ENCODE measurements around the gene ZYX. TPM values are rescaled to one million over a fixed set of nuclear protein-coding genes. Genes with fewer than 3 reads are reported as not detected.

Gene ZYX
- total and polyA plus RNA-seq, 2 donors (not counting 1 experiment from before 2014, with no cell fraction given), result 33.5 to 85.6 TPM

GRCh38 chr7:143351574-143351973 is 29.6 kb upstream of the ZYX start:
- Histone ChIP-seq H3K27me3 (ENCODE audit: control insufficient read depth, insufficient read depth, low read length) (peaks cover 30% of the 10 kb centered on the region), H3K4me3 (replicated peaks in 1 of 4; ENCODE audit: control extremely low read depth in 1 of 4, insufficient read depth in 1 of 4, low read depth in 3 of 4, low read length in 4 of 4) (no peak overlapping the region), H3K4me1 (ENCODE audit: control insufficient read depth, extremely low read depth, insufficient read depth, low read length) (no peaks in the 10 kb centered on the region), H3K4me2 (ENCODE audit: extremely low read depth, insufficient read depth, low read length) (no peak overlapping the region), H3K36me3 (ENCODE audit: control insufficient read depth, insufficient read depth, low read length) (no peaks in the 10 kb centered on the region), H3K27ac (ENCODE audit: insufficient read depth, low read length) (no peak overlapping the region), H3K9ac (ENCODE audit: insufficient read depth, low read length) (no peak overlapping the region), H4K20me1 (ENCODE audit: control insufficient read depth, extremely low read depth, insufficient read depth, low read length) (no peaks in the 10 kb centered on the region), H3K79me2 (ENCODE audit: control insufficient read depth, insufficient read depth, low read length) (no peaks in the 10 kb centered on the region), H3K9me3 (ENCODE audit: control insufficient read depth, insufficient read depth, low read depth, low read length) (no peaks in the 10 kb centered on the region), H2AFZ (ENCODE audit: low read length) (no peak overlapping the region)
- no peak for DNase-seq (ENCODE audit: low read depth in 2 of 2)
- TF ChIP-seq EZH2 (IDR thresholded peaks at IDR 0.05; ENCODE audit: low read length, missing control alignments), result no peak
- TF ChIP-seq CTCF (conservative IDR thresholded peaks at IDR 0.05 in 1 of 2, IDR thresholded peaks at IDR 0.05 in 1 of 2; ENCODE audit: low read depth in 1 of 2, low read length in 2 of 2), result no peak

- Histone ChIP-seq H4K20me1 (ENCODE audit: control insufficient read depth, extremely low read depth, insufficient read depth, low read length) (no peaks in the 10 kb centered on the region), H3K9ac (ENCODE audit: insufficient read depth, low read length) (no peak overlapping the region), H3K36me3 (ENCODE audit: control insufficient read depth, insufficient read depth, low read length) (no peaks in the 10 kb centered on the region), H3K9me3 (ENCODE audit: control insufficient read depth, insufficient read depth, low read depth, low read length) (no peaks in the 10 kb centered on the region), H2AFZ (ENCODE audit: low read length) (no peak overlapping the region), H3K27me3 (ENCODE audit: control insufficient read depth, insufficient read depth, low read length) (peaks cover 23% of the 10 kb centered on the region), H3K79me2 (ENCODE audit: control insufficient read depth, insufficient read depth, low read length) (no peaks in the 10 kb centered on the region), H3K4me2 (ENCODE audit: extremely low read depth, insufficient read depth, low read length) (no peak overlapping the region), H3K4me1 (ENCODE audit: control insufficient read depth, extremely low read depth, insufficient read depth, low read length) (no peaks in the 10 kb centered on the region), H3K4me3 (replicated peaks in 1 of 4; ENCODE audit: control extremely low read depth in 1 of 4, insufficient read depth in 1 of 4, low read depth in 3 of 4, low read length in 4 of 4) (no peak overlapping the region), H3K27ac (ENCODE audit: insufficient read depth, low read length) (no peak overlapping the region)
- TF ChIP-seq CTCF (conservative IDR thresholded peaks at IDR 0.05 in 1 of 2, IDR thresholded peaks at IDR 0.05 in 1 of 2; ENCODE audit: low read depth in 1 of 2, low read length in 2 of 2), result no peak
- TF ChIP-seq EZH2 (IDR thresholded peaks at IDR 0.05; ENCODE audit: low read length, missing control alignments), result no peak
- DNase-seq (ENCODE audit: low read depth in 2 of 2), result no peak
These were observed 28.6 kb upstream of the ZYX start for GRCh38 chr7:143352531-143353002.

- Histone ChIP-seq H2AFZ (ENCODE audit: low read length) (no peak overlapping the region), H3K27me3 (ENCODE audit: control insufficient read depth, insufficient read depth, low read length) (peaks cover 13% of the 10 kb centered on the region), H4K20me1 (ENCODE audit: control insufficient read depth, extremely low read depth, insufficient read depth, low read length) (no peaks in the 10 kb centered on the region), H3K79me2 (ENCODE audit: control insufficient read depth, insufficient read depth, low read length) (no peaks in the 10 kb centered on the region), H3K9ac (ENCODE audit: insufficient read depth, low read length) (no peak overlapping the region), H3K36me3 (ENCODE audit: control insufficient read depth, insufficient read depth, low read length) (no peaks in the 10 kb centered on the region), H3K27ac (ENCODE audit: insufficient read depth, low read length) (no peak overlapping the region), H3K4me3 (replicated peaks in 1 of 4; ENCODE audit: control extremely low read depth in 1 of 4, insufficient read depth in 1 of 4, low read depth in 3 of 4, low read length in 4 of 4) (no peak overlapping the region), H3K4me2 (ENCODE audit: extremely low read depth, insufficient read depth, low read length) (no peak overlapping the region), H3K9me3 (ENCODE audit: control insufficient read depth, insufficient read depth, low read depth, low read length) (no peaks in the 10 kb centered on the region), H3K4me1 (ENCODE audit: control insufficient read depth, extremely low read depth, insufficient read depth, low read length) (no peaks in the 10 kb centered on the region)
- DNase-seq (ENCODE audit: low read depth in 2 of 2), result no peak
- no peak for TF ChIP-seq EZH2 (IDR thresholded peaks at IDR 0.05; ENCODE audit: low read length, missing control alignments)
- TF ChIP-seq CTCF (conservative IDR thresholded peaks at IDR 0.05 in 1 of 2, IDR thresholded peaks at IDR 0.05 in 1 of 2; ENCODE audit: low read depth in 1 of 2, low read length in 2 of 2), result no peak
These were observed 26.8 kb upstream of the ZYX start for GRCh38 chr7:143354376-143354775.
